Transverse colon (tissue), 4 donors: ENCODE data around the gene KCP. TPM values are rescaled to one million over a fixed set of nuclear protein-coding genes. Genes with fewer than 3 reads are reported as not detected.

Source experiments
- DNase-seq: peaks from one replicate; pipeline ENCODE4 v3.0.0-alpha.2; 2019
- H3K27ac ChIP-seq, 4 donors: fragments of 200-600 bp; sonication (generic); 2 replicates each; pipeline ENCODE4 v1.5.1; 2016 to 2018; ENCODE audit warnings: inconsistent platforms in 4 of 4
- H3K27me3 ChIP-seq: fragments of 200-600 bp; sonication (generic); 2 replicates; pipeline ENCODE4 v1.5.1; 2017; ENCODE audit warnings: inconsistent platforms
- H3K36me3 ChIP-seq, 4 donors: fragments of 200-600 bp; sonication (generic); 2 replicates each; pipeline ENCODE4 v1.5.1; 2017 to 2019; ENCODE audit warnings: inconsistent platforms in 4 of 4
- H3K4me1 ChIP-seq, 4 donors: fragments of 200-600 bp; sonication (generic); 2 replicates each; pipeline ENCODE4 v1.5.1; 2017 to 2020; ENCODE audit warnings: inconsistent platforms in 4 of 4
- H3K4me3 ChIP-seq, 4 donors: fragments of 200-600 bp; sonication (generic); 1 replicate in 1 of 4; 2 replicates in 3 of 4; pipeline versions ENCODE4 v1.5.1 to v1.6.1; 2017 to 2019; ENCODE audit warnings: inconsistent platforms in 4 of 4
- H3K9me3 ChIP-seq, 2 donors: fragments of 200-600 bp; sonication (generic); 2 replicates each; pipeline ENCODE4 v1.5.1; 2017 to 2019; ENCODE audit warnings: inconsistent platforms in 2 of 2
- EP300 ChIP-seq: sonication (generic); formaldehyde crosslinking; IDR thresholded peaks from one replicate; pipeline ENCODE4 v1.6.1; 2017; ENCODE audit warnings: antibody characterized with exemption, low read depth
- POLR2A ChIP-seq: fragments of 450-650 bp; IDR thresholded peaks from one replicate; pipeline ENCODE4 v1.6.1; 2016; ENCODE audit warnings: antibody characterized with exemption, mild to moderate bottlenecking, moderate library complexity
- POLR2AphosphoS5 ChIP-seq, 3 donors: sonication (generic); formaldehyde crosslinking; IDR thresholded peaks; one replicate each; pipeline ENCODE4 v1.6.1; 2016; ENCODE audit warnings: antibody characterized with exemption in 3 of 3
- WGBS, 2 donors: methylation state at CpG; one replicate each; pipeline ENCODE4 v1.1.5; 2018; ENCODE audit warnings: low coverage in 1 of 2; 5-methylcytosine and 5-hydroxymethylcytosine counted together
- in situ Hi-C, 4 donors: fragments of 200-750 bp; cut with MboI; loops; one replicate each; pipeline versions ENCODE4 v1.15.0 to v1.15.1; 2017; ENCODE audit warnings: low sequenced_read_pairs in 3 of 4, low pct_ligation_motif_present in 1 of 4, low pct_unique_long_range_greater_than_20kb in 1 of 4
- intact Hi-C: fragments of 100-400 bp; cut with DNase I; formaldehyde crosslinking; loops from one replicate; pipeline ENCODE4 v1.15.1; 2023; ENCODE audit warnings: low total_unique reads
- total RNA-seq, 4 donors: library from RNA; depleted of rRNA; stranded (reverse); fragments of >200 nt; gene quantifications; one replicate each; pipeline ENCODE4 v1.1.0, GENCODE V29; 2016
- TF ChIP-seq, protein P1 (sequence below), 5 experiments: fragments of 200-600 bp in 3 of 5; fragments of 450-650 bp in 2 of 5; sonication (generic) in 3 of 5; IDR thresholded peaks; 1 replicate in 2 of 5; 2 replicates in 3 of 5; pipeline ENCODE4 v1.5.1; 2016 to 2017; ENCODE audit warnings: antibody characterized with exemption in 5 of 5, inconsistent platforms in 3 of 5, mild to moderate bottlenecking in 2 of 5, moderate library complexity in 1 of 5

The KCP gene
- total RNA-seq, 4 donors from 2014 or later: 0.32 to 0.75 (median 0.68) TPM; not detected in 1

DNA sequence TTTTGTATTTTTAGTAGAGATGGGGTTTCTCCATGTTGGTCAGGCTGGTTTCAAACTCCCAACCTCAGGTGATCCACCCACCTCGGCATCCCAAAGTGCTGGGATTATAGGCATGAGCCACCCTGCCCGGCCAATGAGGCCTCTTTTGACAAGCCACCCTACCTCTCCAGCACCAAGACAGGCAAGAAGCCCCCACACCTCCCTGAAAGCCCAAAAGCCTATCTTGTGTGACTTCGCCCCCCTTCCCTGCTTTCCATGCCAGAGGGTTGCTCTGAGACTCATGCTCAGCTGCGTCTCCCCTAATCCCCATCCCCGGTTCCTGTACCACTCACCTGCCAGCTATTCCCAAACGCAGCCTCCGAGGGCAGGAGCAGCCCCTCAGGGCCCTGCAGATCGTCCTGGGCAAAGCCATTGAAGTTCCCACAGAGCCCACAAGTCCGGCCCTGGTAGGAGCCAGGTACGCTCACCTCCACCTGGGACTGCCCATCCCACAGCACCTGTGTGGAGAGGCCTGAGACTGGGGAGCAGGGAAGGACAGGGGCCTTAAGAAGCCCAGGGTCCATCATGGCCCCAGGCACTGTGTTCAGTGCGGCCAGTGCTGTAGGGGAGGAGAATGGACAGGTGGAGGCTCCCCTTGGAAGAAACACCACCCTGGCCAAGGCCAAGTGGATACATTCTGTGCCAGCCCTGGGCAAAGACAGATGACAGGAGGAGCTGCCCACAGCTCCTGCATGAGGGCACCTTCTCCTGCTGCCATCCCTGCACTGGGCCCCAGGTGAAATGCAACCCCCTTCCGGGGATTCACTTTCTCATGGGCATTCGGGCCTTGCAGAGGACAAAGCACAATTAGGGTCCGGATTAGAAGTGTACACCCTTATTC is 32.0 kb downstream of the KCP start:
- Histone ChIP-seq H3K27ac (no peak overlapping the region), H3K4me1 (peaks cover 0 to 19% (median 8%) of the 10 kb centered on the region in 4 donors), H3K36me3 (no peaks in the 10 kb centered on the region), H3K4me3 (no peak overlapping the region), H3K27me3 (no peaks in the 10 kb centered on the region), H3K9me3 (no peaks in the 10 kb centered on the region)
- in situ Hi-C loops: loop anchor here in 1 of 4 donors (25.0 kb wide), 1 partner anchor 266 kb away; no protein-coding TSS in a partner anchor
- no peak for DNase-seq
- intact Hi-C loops: loop anchor here (10.0 kb wide), 1 partner anchor 274 kb away; no protein-coding TSS in a partner anchor
- TF ChIP-seq, protein P1, sequence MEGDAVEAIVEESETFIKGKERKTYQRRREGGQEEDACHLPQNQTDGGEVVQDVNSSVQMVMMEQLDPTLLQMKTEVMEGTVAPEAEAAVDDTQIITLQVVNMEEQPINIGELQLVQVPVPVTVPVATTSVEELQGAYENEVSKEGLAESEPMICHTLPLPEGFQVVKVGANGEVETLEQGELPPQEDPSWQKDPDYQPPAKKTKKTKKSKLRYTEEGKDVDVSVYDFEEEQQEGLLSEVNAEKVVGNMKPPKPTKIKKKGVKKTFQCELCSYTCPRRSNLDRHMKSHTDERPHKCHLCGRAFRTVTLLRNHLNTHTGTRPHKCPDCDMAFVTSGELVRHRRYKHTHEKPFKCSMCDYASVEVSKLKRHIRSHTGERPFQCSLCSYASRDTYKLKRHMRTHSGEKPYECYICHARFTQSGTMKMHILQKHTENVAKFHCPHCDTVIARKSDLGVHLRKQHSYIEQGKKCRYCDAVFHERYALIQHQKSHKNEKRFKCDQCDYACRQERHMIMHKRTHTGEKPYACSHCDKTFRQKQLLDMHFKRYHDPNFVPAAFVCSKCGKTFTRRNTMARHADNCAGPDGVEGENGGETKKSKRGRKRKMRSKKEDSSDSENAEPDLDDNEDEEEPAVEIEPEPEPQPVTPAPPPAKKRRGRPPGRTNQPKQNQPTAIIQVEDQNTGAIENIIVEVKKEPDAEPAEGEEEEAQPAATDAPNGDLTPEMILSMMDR (IDR thresholded peaks at IDR 0.05): no peak
- TF ChIP-seq POLR2AphosphoS5 (IDR thresholded peaks at IDR 0.05): no peak
- TF ChIP-seq EP300: no peak
- no peak for TF ChIP-seq POLR2A
- WGBS, 2 donors: 92% methylated on average over 14 of the region's 14 CpGs; no CpG with 5 or more reads in 1 of the 2 donors

DNA sequence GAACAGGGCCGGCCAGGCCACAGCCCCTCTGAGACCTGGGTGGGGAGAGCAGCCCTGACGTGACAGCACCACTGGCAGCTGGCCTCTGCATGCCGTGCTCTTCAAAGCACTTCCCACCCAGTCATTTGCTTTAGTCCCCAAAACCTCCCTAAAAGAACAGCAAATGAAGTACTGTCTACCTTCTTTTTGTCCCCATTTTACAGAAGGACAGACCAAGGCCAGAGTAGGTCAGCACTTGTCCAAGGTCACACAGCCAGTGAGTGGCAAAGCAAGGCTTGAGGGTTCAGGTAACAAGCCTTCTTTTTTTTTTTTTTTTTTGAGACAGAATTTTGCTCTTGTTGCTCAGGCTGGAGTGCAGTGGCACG is 32.8 kb downstream of the KCP start:
- in situ Hi-C loops (loop anchor here in 1 of 4 donors (25.0 kb wide), 1 partner anchor 265 kb away; no protein-coding TSS in a partner anchor), intact Hi-C loops (loop anchor here (10.0 kb wide), 1 partner anchor 273 kb away; no protein-coding TSS in a partner anchor)
- H3K4me3 ChIP-seq: no peak overlapping the region
- no peaks in the 10 kb centered on the region for H3K27me3 ChIP-seq
- no peak overlapping the region for H3K27ac ChIP-seq
- H3K9me3 ChIP-seq: no peaks in the 10 kb centered on the region
- WGBS, 2 donors: 67 to 74% methylated on average over 1 to 4 of the region's 4 CpGs
- H3K4me1 ChIP-seq: peaks cover 0 to 19% (median 8%) of the 10 kb centered on the region in 4 donors
- DNase-seq: peak; percentile 4
- no peak for TF ChIP-seq POLR2AphosphoS5 (IDR thresholded peaks at IDR 0.05)
- no peaks in the 10 kb centered on the region for H3K36me3 ChIP-seq

DNA sequence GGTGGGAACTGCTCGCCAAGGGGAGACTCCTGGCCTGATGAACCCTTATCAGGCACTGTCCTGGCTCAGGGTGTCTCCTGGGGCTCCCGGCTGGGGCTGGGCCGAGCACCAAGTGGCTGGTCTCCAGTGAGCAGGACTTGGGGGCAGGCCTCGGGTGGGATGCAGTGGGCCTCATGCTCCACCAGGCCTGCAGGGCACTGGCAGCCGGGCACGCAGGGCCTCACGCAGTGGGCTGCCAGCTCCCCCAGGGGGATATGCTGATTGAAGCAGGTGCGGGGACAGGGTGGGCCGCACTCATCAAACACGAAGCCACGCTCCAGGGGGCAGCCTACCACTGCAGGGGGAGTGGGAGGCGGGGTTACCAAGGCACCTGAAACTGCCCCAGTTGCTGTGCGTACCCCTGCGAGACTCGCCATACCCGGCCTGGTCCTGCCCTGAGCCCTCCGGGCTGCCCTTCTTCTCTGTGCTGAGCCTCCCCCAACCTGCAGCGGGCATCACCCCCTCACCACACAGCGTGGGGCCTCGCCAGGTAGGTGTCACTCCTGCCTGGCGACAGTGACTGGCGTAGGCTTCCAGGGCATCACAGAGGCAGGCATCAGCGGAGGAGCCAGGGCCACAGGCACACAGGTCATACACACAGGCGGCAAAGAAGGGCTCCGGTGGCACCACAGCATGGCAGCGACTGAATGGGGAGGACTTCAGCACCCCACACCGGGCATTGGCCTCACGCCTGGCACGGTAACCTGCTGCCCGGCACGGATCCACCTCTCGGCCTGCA is 33.3 kb downstream of the KCP start:
- no peaks in the 10 kb centered on the region for H3K27me3 ChIP-seq
- in situ Hi-C loops (loop anchor here in 1 of 4 donors (25.0 kb wide), 1 partner anchor 265 kb away; no protein-coding TSS in a partner anchor), intact Hi-C loops (loop anchor here (10.0 kb wide), 1 partner anchor 272 kb away; no protein-coding TSS in a partner anchor)
- TF ChIP-seq, protein P1 (IDR thresholded peaks at IDR 0.05): no peak
- TF ChIP-seq POLR2AphosphoS5 (IDR thresholded peaks at IDR 0.05) (no peak), EP300 (no peak), POLR2A (no peak)
- no peak for DNase-seq
- H3K27ac ChIP-seq: no peak overlapping the region
- peaks cover 0 to 19% (median 8%) of the 10 kb centered on the region in 4 donors for H3K4me1 ChIP-seq
- no peaks in the 10 kb centered on the region for H3K9me3 ChIP-seq
- 92% methylated on average over 27 of the region's 32 CpGs; no CpG with 5 or more reads in 1 of the 2 donors for WGBS, 2 donors
- no peaks in the 10 kb centered on the region for H3K36me3 ChIP-seq
- H3K4me3 ChIP-seq: no peak overlapping the region

DNA sequence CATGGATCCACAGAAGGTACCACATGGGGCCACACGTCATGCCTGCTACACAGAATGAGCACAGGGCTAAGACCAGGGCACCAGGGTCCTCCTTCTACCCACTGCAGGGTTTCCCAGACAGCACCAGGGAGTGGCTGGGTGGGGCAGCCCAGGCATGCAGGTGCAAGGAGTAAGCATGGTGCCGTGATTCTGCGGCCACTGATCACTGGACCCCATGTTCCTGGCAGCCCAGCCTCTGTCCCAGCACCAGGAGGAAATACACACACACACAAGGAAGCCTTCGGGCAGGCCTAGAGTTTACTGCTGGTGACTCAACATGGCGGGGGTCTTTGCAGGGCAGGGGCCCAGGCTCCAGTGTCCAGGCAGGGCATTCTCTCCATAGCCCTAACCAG is 33.9 kb downstream of the KCP start:
- Histone ChIP-seq H3K9me3 (no peaks in the 10 kb centered on the region), H3K36me3 (no peaks in the 10 kb centered on the region), H3K4me3 (no peak overlapping the region), H3K4me1 (peaks cover 0 to 19% (median 8%) of the 10 kb centered on the region in 4 donors), H3K27me3 (no peaks in the 10 kb centered on the region), H3K27ac (no peak overlapping the region)
- peak; percentile 61 for DNase-seq
- WGBS, 2 donors: 46% methylated on average over 4 of the region's 5 CpGs; no CpG with 5 or more reads in 1 of the 2 donors
- no peak for TF ChIP-seq EP300
- TF ChIP-seq, protein P1 (IDR thresholded peaks at IDR 0.05): no peak
- TF ChIP-seq POLR2AphosphoS5 (IDR thresholded peaks at IDR 0.05): no peak
- intact Hi-C loops: loop anchor here (10.0 kb wide), 1 partner anchor 272 kb away; no protein-coding TSS in a partner anchor
- in situ Hi-C loops: loop anchor here in 1 of 4 donors (25.0 kb wide), 1 partner anchor 264 kb away; no protein-coding TSS in a partner anchor
